NB4 (cell line): ENCODE measurements around the gene OR52B4.

Source experiments
- CTCF ChIP-seq: IDR thresholded peaks from one replicate; pipeline ENCODE4 v1.5.1; 2012; ENCODE audit warnings: low read depth, low read length
- POLR2A ChIP-seq: IDR thresholded peaks from 2 replicates; pipeline ENCODE4 v1.6.1; 2011; ENCODE audit warnings: mild to moderate bottlenecking; ENCODE audit not compliant: insufficient read length; ENCODE audit errors: extremely low read depth

- TF ChIP-seq POLR2A, result no peak
- no peak for TF ChIP-seq CTCF
Observed at GRCh38 chr11:4385978-4386740, 18.0 kb upstream of the OR52B4 start.
